Activated CD8-positive, alpha-beta memory T cell treated with anti-CD3 and anti-CD28 coated beads, Interleukin-2, amount 50 U/mL, for 4 hours (primary cell): ENCODE data around the gene THRA.

Experiments used
- DNase-seq: peaks from one replicate; pipeline ENCODE4 v3.0.0-alpha.2; 2020

THRA gene

GRCh38 chr17:40026816-40027613 is 35.8 kb upstream of the THRA start:
- DNase-seq = peak; percentile 75

- no peak for DNase-seq
Measured at GRCh38 chr17:40027614-40028012, 35.2 kb upstream of the THRA start.

- DNase-seq = no peak
Measured at GRCh38 chr17:40028595-40028994, 34.2 kb upstream of the THRA start.

- no peak for DNase-seq
Measured at GRCh38 chr17:40031706-40032105, 31.1 kb upstream of the THRA start.

- no peak for DNase-seq
Measured at GRCh38 chr17:40032322-40033320, 30.1 kb upstream of the THRA start.

GRCh38 chr17:40033339-40033738 is 29.4 kb upstream of the THRA start:
- DNase-seq = no peak

- DNase-seq = no peak
Measured at GRCh38 chr17:40034426-40035161, 28.2 kb upstream of the THRA start.

GRCh38 chr17:40035162-40035559 is 27.6 kb upstream of the THRA start:
- DNase-seq = no peak

GRCh38 chr17:40038882-40039513 is 23.8 kb upstream of the THRA start:
- no peak for DNase-seq

- DNase-seq = no peak
Measured at GRCh38 chr17:40041196-40041595, 21.6 kb upstream of the THRA start.

- DNase-seq = no peak
Measured at GRCh38 chr17:40056379-40057015, 6.3 kb upstream of the THRA start.

GRCh38 chr17:40058186-40058784 is 4.5 kb upstream of the THRA start:
- DNase-seq = no peak

GRCh38 chr17:40058865-40059264 is 3.9 kb upstream of the THRA start:
- DNase-seq = no peak

- no peak for DNase-seq
Measured at GRCh38 chr17:40059729-40060475, 2.9 kb upstream of the THRA start.

- DNase-seq = no peak
Measured at GRCh38 chr17:40060887-40061608, 1.7 kb upstream of the THRA start.

GRCh38 chr17:40061609-40062038 is 1.1 kb upstream of the THRA start:
- DNase-seq = no peak

- DNase-seq = peak; percentile 30
Measured at GRCh38 chr17:40063187-40063771, 514 bp downstream of the THRA start.

- DNase-seq = no peak
Measured at GRCh38 chr17:40063901-40064531, 1.3 kb downstream of the THRA start.
